Hepatocyte (in vitro differentiated cells): ENCODE measurements around the gene BRCA1.

Experiments
- CTCF ChIP-seq: fragments of 200-600 bp; sonication (generic); IDR thresholded peaks from 2 replicates; pipeline ENCODE4 v1.5.1; 2016; ENCODE audit warnings: antibody characterized with exemption, mild to moderate bottlenecking; ENCODE audit not compliant: poor library complexity
- EZH2 ChIP-seq: fragments of 200-600 bp; sonication (generic); IDR thresholded peaks from 2 replicates; pipeline ENCODE4 v1.6.1; 2016; ENCODE audit warnings: antibody characterized with exemption, mild to moderate bottlenecking, borderline replicate concordance
- EZH2phosphoT487 ChIP-seq: fragments of 200-600 bp; sonication (generic); IDR thresholded peaks from one replicate; pipeline ENCODE4 v1.6.1; 2018; ENCODE audit warnings: antibody characterized with exemption, mild to moderate bottlenecking, low read depth, moderate library complexity; ENCODE audit not compliant: unreplicated experiment, severe bottlenecking

DNA sequence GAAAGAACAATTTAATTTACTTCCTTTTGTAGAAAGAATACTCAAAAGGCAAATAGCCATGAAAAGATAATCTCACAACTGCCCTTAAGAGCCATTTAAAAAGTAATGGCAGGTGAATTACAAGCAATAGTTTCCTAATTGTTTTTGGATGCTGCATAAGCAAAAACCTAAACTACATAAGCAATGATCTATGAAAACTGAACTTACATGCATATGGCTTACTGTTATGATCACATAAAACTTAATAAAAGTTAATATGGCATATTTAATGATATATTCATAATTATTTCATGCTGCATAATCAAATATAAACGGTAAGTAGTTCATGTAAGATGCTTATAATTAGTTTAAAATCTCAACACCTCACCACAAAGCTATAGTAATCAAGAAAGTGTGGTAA, 18.6 kb downstream of the BRCA1 start:
- no peak for TF ChIP-seq EZH2
- no peak for TF ChIP-seq CTCF
- no peak for TF ChIP-seq EZH2phosphoT487
